Measurements from ENCODE around the gene DMBT1. TPM values are rescaled to one million over a fixed set of nuclear protein-coding genes. Genes with fewer than 3 reads are reported as not detected.

The DMBT1 gene
- total RNA-seq, 1 donor from 2014 or later = 78.6 TPM

GRCh38 chr10:122632031-122632430, 71.5 kb downstream of the DMBT1 start:
- Histone ChIP-seq H3K4me1 (no peaks in the 10 kb centered on the region), H3K27me3 (no peaks in the 10 kb centered on the region), H3K4me3 (no peak overlapping the region), H3K27ac (no peak overlapping the region), H3K9me3 (no peaks in the 10 kb centered on the region), H3K36me3 (no peaks in the 10 kb centered on the region)
- no peak for TF ChIP-seq CTCF (IDR thresholded peaks at IDR 0.05)
- ATAC-seq (peak; percentile 7), DNase-seq (peak; percentile 51)
- intact Hi-C loops (cut with DNase I) = no loop called here

DNA sequence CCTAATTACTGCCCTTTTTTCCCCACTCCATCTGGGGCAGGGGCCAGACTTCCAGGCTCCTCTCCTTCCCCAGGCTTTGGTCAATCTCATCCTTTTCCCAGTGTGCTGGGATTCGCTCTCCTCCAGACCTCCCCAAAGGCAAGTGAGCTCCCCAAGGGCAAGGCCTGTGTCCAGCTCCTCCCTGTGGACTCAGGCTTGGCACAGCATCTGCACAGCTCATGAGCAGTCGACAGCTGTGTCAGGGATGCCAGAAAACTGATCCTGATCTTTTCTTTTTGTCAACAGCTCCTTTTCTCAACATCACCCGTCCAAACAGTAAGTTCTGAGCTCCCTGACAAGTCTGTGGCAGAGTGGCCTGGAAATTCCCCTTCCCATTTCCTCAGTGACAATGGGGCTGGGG, 72.0 kb downstream of the DMBT1 start:
- Histone ChIP-seq H3K27ac (no peak overlapping the region), H3K4me1 (no peaks in the 10 kb centered on the region), H3K9me3 (no peaks in the 10 kb centered on the region), H3K4me3 (no peak overlapping the region), H3K27me3 (no peaks in the 10 kb centered on the region), H3K36me3 (no peaks in the 10 kb centered on the region)
- ATAC-seq (peak; percentile 5), DNase-seq (peak; percentile 37)
- intact Hi-C loops (cut with DNase I) = no loop called here
- no peak for TF ChIP-seq CTCF (IDR thresholded peaks at IDR 0.05)

DNA sequence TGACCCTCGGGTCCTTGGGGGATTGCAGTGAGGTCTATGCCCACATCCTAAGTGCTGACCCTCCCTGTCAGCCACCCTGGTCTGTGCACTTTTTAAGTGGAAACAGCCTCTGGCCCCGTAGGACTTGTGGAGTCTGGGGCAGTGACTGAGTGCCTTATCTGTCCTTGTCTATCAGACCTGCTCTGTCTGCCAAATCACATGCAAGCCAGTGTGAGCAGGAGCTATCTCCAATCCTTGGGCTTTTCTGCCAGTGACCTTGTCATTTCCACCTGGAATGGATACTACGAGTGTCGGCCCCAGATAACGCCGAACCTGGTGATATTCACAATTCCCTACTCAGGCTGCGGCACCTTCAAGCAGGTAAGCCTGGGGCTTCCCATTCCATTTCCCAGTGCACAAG, 76.4 kb downstream of the DMBT1 start:
- Histone ChIP-seq H3K4me1 (no peaks in the 10 kb centered on the region), H3K4me3 (no peak overlapping the region), H3K27ac (no peak overlapping the region), H3K9me3 (no peaks in the 10 kb centered on the region), H3K36me3 (no peaks in the 10 kb centered on the region), H3K27me3 (no peaks in the 10 kb centered on the region)
- intact Hi-C loops (cut with DNase I) = no loop called here
- DNase-seq = peak; percentile 11
- no peak for ATAC-seq
- no peak for TF ChIP-seq CTCF (IDR thresholded peaks at IDR 0.05)

GRCh38 chr10:122637376-122637775, 76.8 kb downstream of the DMBT1 start:
- Histone ChIP-seq H3K4me1 (no peaks in the 10 kb centered on the region), H3K27ac (no peak overlapping the region), H3K27me3 (no peaks in the 10 kb centered on the region), H3K9me3 (no peaks in the 10 kb centered on the region), H3K36me3 (no peaks in the 10 kb centered on the region), H3K4me3 (no peak overlapping the region)
- DNase-seq (peak; percentile 21), ATAC-seq (no peak)
- no peak for TF ChIP-seq CTCF (IDR thresholded peaks at IDR 0.05)
- intact Hi-C loops (cut with DNase I) = no loop called here

DNA sequence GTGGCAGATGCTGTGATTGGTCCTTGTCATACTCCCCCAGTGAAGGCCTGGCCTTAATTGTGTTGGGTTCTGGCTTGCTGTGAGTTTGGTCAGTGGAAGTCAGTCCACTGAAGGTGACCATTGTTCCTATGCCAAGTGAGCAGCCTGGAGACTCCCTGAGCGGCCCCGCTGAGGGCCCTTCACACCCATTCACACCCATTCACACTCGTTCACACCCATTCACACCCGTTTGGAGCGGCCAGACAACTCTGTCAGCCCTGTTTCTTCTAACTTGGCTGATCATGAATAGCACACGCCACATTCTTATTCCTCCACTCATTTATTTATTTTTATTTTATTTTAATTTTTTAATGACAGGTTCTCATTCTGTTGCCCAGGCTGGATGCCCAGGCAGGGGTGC, 77.6 kb downstream of the DMBT1 start:
- Histone ChIP-seq H3K9me3 (no peaks in the 10 kb centered on the region), H3K36me3 (no peaks in the 10 kb centered on the region), H3K4me1 (no peaks in the 10 kb centered on the region), H3K27ac (no peak overlapping the region), H3K4me3 (no peak overlapping the region), H3K27me3 (no peaks in the 10 kb centered on the region)
- TF ChIP-seq CTCF (IDR thresholded peaks at IDR 0.05) = no peak
- DNase-seq (peak; percentile 23), ATAC-seq (no peak)
- intact Hi-C loops (cut with DNase I) = no loop called here

- Histone ChIP-seq H3K4me1 (no peaks in the 10 kb centered on the region), H3K36me3 (no peaks in the 10 kb centered on the region), H3K27me3 (no peaks in the 10 kb centered on the region), H3K9me3 (no peaks in the 10 kb centered on the region), H3K27ac (no peak overlapping the region), H3K4me3 (no peak overlapping the region)
- no peak for TF ChIP-seq CTCF (IDR thresholded peaks at IDR 0.05)
- intact Hi-C loops (cut with DNase I) = no loop called here
- no peak for ATAC-seq
- peak; percentile 22 for DNase-seq
Observed at GRCh38 chr10:122639801-122640200, 79.2 kb downstream of the DMBT1 start.

Measured in upper lobe of right lung (tissue), 1 donor.